PC-9 (cell line): ENCODE measurements around the gene CDK9. TPM values are rescaled to one million over a fixed set of nuclear protein-coding genes. Genes with fewer than 3 reads are reported as not detected.
A peak's percentile ranks its signal among the peaks of the same experiment; 100 is the strongest.

Source experiments
- BruUV-seq: library from RNA; stranded (reverse); fragments of 400-500 nt; replicated peaks from 2 replicates; lab custom pipeline; 2021; lab: Mats Ljungman, UMichigan
- CTCF ChIA-PET: fragments of 300-600 bp; sonication (Branson Sonifier 250); formaldehyde crosslinking; loops from one replicate; lab custom pipeline; 2022; ENCODE audit warnings: antibody characterized with exemption; lab: Charles Lee
- POLR2A ChIA-PET: fragments of 300-600 bp; sonication (Branson Sonifier 250); formaldehyde crosslinking; loops from one replicate; lab custom pipeline; 2022; ENCODE audit warnings: antibody characterized with exemption; ENCODE audit not compliant: unreplicated experiment; lab: Charles Lee
- DNase-seq, 2 experiments: peaks; one replicate each; pipeline versions ENCODE4 v3.0.0 to v3.0.0-alpha.2; 2015 to 2022; ENCODE audit warnings: mixed read lengths in 1 of 2
- H2AFZ ChIP-seq: fragments of 200-600 bp; sonication (generic); 2 replicates; pipeline ENCODE4 v1.8.1; 2017; ENCODE audit warnings: antibody characterized with exemption
- H3F3A ChIP-seq: fragments of 200-600 bp; sonication (generic); 2 replicates; pipeline ENCODE4 v1.8.1; 2017; ENCODE audit warnings: antibody characterized with exemption, mild to moderate bottlenecking, low read depth; ENCODE audit not compliant: insufficient read depth
- H3K27ac ChIP-seq: fragments of 200-600 bp; sonication (generic); 2 replicates; pipeline ENCODE4 v1.6.1; 2016; ENCODE audit warnings: mixed run types
- H3K27me3 ChIP-seq: fragments of 200-600 bp; sonication (generic); 2 replicates; pipeline ENCODE4 v1.6.1; 2016; ENCODE audit warnings: low read depth, mixed run types; ENCODE audit not compliant: insufficient read depth
- H3K36me3 ChIP-seq: fragments of 200-600 bp; sonication (generic); 2 replicates; pipeline ENCODE4 v1.6.1; 2016; ENCODE audit warnings: low read depth, mixed run types
- H3K4me1 ChIP-seq: fragments of 200-600 bp; sonication (generic); replicated peaks from 2 replicates; pipeline ENCODE4 v1.6.1; 2016; ENCODE audit warnings: mixed run types; ENCODE audit not compliant: insufficient read depth
- H3K4me2 ChIP-seq: fragments of 200-600 bp; sonication (generic); 2 replicates; pipeline ENCODE4 v1.6.1; 2017; ENCODE audit warnings: mixed run types
- H3K4me3 ChIP-seq: fragments of 200-600 bp; sonication (generic); 2 replicates; pipeline ENCODE4 v1.6.1; 2016; ENCODE audit warnings: mixed run types
- H3K79me2 ChIP-seq: fragments of 200-600 bp; sonication (generic); 2 replicates; pipeline ENCODE4 v1.6.1; 2017; ENCODE audit warnings: low read depth, mixed run types
- H3K9me2 ChIP-seq: fragments of 200-600 bp; sonication (generic); 2 replicates; pipeline ENCODE4 v1.8.1; 2017; ENCODE audit warnings: mild to moderate bottlenecking; ENCODE audit not compliant: insufficient read depth
- H3K9me3 ChIP-seq: fragments of 200-600 bp; sonication (generic); 2 replicates; pipeline ENCODE4 v1.8.1; 2016; ENCODE audit warnings: low read depth; ENCODE audit not compliant: insufficient read depth
- H4K20me1 ChIP-seq: fragments of 200-600 bp; sonication (generic); 2 replicates; pipeline ENCODE4 v1.8.1; 2017; ENCODE audit not compliant: insufficient read depth
- CTCF ChIP-seq: fragments of 200-600 bp; sonication (generic); conservative IDR thresholded peaks from 2 replicates; pipeline ENCODE4 v1.6.1; 2017; ENCODE audit warnings: mixed run types, antibody characterized with exemption, mild to moderate bottlenecking, moderate library complexity
- EZH2 ChIP-seq: fragments of 200-600 bp; sonication (generic); IDR thresholded peaks from 2 replicates; pipeline ENCODE4 v1.8.0; 2017; ENCODE audit warnings: antibody characterized with exemption, low read depth
- intact Hi-C: fragments of 100-400 bp; cut with micrococcal nuclease; formaldehyde crosslinking; loops from one replicate; pipeline ENCODE4 v1.10.0; 2022; ENCODE audit not compliant: unreplicated experiment
- total RNA-seq: library from RNA; stranded (reverse); gene quantifications from 2 replicates; pipeline ENCODE4 v1.2.3, GENCODE V29; 2021

Gene CDK9
- total RNA-seq, 1 experiment from 2014 or later = 93.8 TPM

- H3K4me2 ChIP-seq = no peak overlapping the region
- peaks cover 15% of the 10 kb centered on the region; the same call in 1 of the 2 replicates for H3F3A ChIP-seq
- H3K4me1 ChIP-seq = peaks cover 8% of the 10 kb centered on the region
- BruUV-seq = no TSS peak
- H3K9me2 ChIP-seq = no peaks in the 10 kb centered on the region
- no peak overlapping the region for H3K27ac ChIP-seq
- H3K27me3 ChIP-seq = no peaks in the 10 kb centered on the region
- peaks cover 25% of the 10 kb centered on the region for H3K79me2 ChIP-seq
- H3K9me3 ChIP-seq = no peaks in the 10 kb centered on the region
- intact Hi-C loops = loop anchor here (2.0 kb wide), 1 partner anchor 193 kb away; no protein-coding TSS in a partner anchor
- H3K36me3 ChIP-seq = peaks cover 11% of the 10 kb centered on the region
- H4K20me1 ChIP-seq = peaks cover 23% of the 10 kb centered on the region
- ChIA-PET CTCF (interaction anchor here (0.6 kb wide), 1 partner anchor 621 kb away, joined by 3 read pairs; no protein-coding TSS in a partner anchor), POLR2A (no interaction called here)
- no peak overlapping the region for H3K4me3 ChIP-seq
- no peak for DNase-seq
- no peak overlapping the region for H2AFZ ChIP-seq
- no peak for TF ChIP-seq EZH2
- no peak for TF ChIP-seq CTCF
Observed at GRCh38 chr9:127783111-127784008, 2.5 kb upstream of the CDK9 start.

GRCh38 chr9:127785023-127785932, 556 bp upstream of the CDK9 start:
- H4K20me1 ChIP-seq = peaks cover 41% of the 10 kb centered on the region
- BruUV-seq = TSS peak; percentile 40

More at GRCh38 chr9:127785023-127785932, 556 bp upstream of the CDK9 start:
- Histone ChIP-seq H3K27ac (no peak overlapping the region), H3K4me1 (peaks cover 8% of the 10 kb centered on the region), H3K4me3 (peak overlapping the region; percentile 99), H3K9me2 (no peaks in the 10 kb centered on the region), H3K9me3 (no peaks in the 10 kb centered on the region), H3K27me3 (no peaks in the 10 kb centered on the region), H3K4me2 (peak overlapping the region; percentile 63), H3K36me3 (peaks cover 28% of the 10 kb centered on the region), H3F3A (peaks cover 25% of the 10 kb centered on the region), H3K79me2 (peaks cover 44% of the 10 kb centered on the region), H2AFZ (peak overlapping the region; percentile 74; the same call in 1 of the 2 replicates)
- no peak for TF ChIP-seq EZH2
- peak; percentile 94 for TF ChIP-seq CTCF
- intact Hi-C loops = loop anchor here (1.0 to 5.0 kb wide), 4 partner anchors 45 to 194 kb away; partner anchors contain the start of genes ST6GALNAC4 and TOR2A
- ChIA-PET POLR2A (interaction anchor here (0.6 to 1.6 kb wide), 6 partner anchors 14 to 207 kb away, joined by 3 to 23 read pairs (median 5); partner anchors contain the start of gene FPGS), CTCF (interaction anchor here (0.6 to 1.4 kb wide), 10 partner anchors 14 to 343 kb away, joined by 3 to 9 read pairs (median 4); partner anchors contain the start of genes ENG and TOR2A)
- DNase-seq = peak; percentile 47 to 91
